SK-MEL-5 (cell line): ENCODE measurements around the gene PRKCE. TPM values are rescaled to one million over a fixed set of nuclear protein-coding genes. Genes with fewer than 3 reads are reported as not detected.
"Not testable (repeated sequence)": the region's sequence is repeated elsewhere in the genome, so short reads cannot be mapped to it uniquely, and the experiment has no call there.

Experiments
- DNase-seq: peaks from one replicate; pipeline ENCODE4 v3.0.0-alpha.2; 2016; ENCODE audit warnings: low read depth, low spot score
- in situ Hi-C: cut with HindIII; loops from 2 replicates; pipeline ENCODE4 v1.10.0; 2016; ENCODE audit warnings: low sequenced_read_pairs, high pct_unique_total_duplicates, low pct_unique_long_range_greater_than_20kb
- total RNA-seq: library from RNA; depleted of rRNA; stranded (reverse); fragments of >200 nt; shearing (Covaris generic); gene quantifications from 2 replicates; pipeline ENCODE4 v1.2.3, GENCODE V29; 2014

PRKCE gene
- total RNA-seq, 1 experiment from 2014 or later = 22.9 TPM

DNA sequence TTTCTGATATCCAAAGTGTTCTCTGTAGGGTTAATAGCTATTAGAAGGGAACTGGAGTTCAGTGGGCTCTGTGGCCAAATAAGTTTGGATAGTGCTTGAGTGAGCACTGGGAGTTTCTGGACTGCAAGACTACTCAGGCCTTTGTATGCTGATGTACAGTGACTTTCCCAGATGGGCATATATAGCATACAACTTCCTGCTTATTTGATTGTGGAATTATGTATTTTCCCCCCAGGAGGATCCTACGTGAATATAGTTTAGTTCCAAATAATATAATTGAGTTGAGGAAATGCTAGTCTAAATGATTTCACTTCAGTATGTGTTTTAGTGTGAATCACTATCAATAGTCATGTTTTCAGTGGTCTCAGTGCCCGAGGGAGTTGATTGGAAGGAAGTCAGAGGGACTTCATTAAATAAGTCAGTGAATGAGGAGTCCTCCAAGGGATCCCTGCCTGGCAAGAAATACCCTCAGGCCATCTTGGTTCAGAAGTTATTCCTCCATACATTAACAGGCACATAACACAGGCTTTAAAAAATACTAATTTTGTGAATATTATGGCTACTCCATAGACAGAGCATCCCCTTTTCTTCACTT is 251.4 kb downstream of the PRKCE start:
- DNase-seq = no peak
- in situ Hi-C loops = no loop called here

DNA sequence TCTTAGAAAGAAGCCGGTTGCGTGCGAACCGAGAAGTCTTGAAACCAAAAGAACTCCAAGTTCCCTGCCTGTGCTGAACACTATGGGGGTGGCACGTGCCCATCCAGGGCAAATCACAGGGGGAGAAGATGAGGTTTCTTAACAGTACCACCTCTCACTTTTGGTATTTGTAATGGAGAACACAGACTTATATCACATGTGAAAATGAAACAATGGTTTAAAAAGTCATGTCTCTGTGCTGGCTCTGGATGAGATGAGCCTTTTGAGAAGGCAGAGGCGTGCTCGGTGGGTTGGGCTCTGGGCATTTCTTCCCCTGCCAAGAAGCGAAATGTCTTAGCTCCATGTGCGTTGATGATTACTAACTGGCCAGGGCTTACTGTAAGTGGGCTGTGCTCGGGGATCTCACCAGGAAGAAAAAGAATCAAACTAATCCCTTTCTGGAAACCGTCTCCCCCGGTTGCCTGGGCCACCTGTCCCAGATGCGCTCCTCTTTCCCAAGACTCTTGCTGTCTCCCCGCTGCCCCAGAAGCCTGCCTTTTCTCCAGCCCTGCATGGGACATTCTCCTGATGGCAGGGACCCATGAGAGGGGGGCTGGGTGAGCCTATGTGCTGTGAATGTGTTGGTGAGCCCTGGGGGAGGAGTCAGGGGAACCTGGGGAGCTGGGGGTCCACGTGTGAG is 252.9 kb downstream of the PRKCE start:
- DNase-seq = no peak
- in situ Hi-C loops = no loop called here

DNA sequence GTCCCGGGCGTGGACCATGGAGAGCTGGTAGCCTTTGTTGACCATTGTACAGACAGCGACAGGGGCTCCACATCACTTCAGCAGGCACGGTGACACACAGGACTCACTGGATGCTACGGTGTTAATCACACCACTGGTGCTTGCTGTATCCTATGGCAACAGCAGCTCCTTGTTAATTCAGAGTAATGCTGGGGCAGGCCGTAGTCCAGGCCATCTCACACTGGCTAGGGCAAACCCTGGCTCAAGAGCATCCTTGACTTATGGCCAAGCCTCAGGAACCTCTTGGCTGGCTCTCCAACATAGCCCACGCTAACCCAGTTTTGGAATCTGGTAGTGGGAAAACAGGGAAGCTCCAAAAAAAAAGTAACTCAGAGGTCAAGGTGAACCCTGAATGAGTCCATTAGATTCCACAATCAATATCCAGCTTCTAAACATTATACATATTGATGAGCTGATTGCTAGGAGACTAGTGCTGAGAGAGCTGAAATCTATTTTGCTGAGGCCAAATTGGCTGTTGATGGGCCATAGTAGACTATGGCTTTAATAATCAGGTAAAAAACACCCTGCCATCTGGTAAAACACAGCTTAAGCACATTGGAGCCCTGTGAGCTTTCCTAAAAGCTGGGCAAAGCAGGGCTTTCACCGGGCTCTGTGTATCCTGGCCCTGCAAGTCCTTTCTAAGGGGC is 253.6 kb downstream of the PRKCE start:
- no peak for DNase-seq
- in situ Hi-C loops = no loop called here

DNA sequence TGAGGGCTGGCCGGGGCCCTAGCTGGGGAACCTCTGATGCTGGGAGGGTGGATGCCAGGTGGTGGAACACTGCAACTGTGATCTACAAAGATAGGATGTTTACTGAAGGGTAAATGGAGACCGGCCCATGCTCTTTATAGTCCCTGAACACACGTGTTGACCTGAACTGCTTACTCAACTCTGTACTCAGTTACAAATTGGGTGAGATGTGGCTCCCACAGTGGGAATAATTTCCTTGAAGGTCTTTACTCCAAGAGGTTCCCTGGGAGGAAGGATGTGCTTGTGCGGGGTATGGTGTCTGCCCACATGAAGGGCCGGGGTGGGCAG is 254.1 kb downstream of the PRKCE start:
- no peak for DNase-seq
- in situ Hi-C loops = no loop called here

DNA sequence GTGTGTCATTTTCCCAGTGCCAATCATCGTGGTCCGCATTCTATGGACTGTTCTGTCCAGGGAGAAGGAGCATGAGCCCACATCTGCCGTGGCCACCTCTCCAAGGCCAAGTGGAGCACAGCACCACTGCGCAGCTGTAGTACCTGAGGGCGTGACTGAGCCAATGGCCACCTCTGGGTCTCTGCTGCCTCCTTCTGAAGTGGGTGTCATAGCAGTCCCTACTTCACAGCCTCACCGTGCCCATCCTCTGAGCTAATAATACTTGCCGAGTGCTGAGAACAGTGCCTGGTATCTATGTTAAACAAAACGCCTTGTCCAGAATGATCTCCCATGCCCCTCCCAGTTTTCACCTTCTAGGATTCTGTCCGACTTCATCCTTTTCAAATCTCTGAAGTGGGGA is 256.1 kb downstream of the PRKCE start:
- no peak for DNase-seq
- in situ Hi-C loops = no loop called here

DNA sequence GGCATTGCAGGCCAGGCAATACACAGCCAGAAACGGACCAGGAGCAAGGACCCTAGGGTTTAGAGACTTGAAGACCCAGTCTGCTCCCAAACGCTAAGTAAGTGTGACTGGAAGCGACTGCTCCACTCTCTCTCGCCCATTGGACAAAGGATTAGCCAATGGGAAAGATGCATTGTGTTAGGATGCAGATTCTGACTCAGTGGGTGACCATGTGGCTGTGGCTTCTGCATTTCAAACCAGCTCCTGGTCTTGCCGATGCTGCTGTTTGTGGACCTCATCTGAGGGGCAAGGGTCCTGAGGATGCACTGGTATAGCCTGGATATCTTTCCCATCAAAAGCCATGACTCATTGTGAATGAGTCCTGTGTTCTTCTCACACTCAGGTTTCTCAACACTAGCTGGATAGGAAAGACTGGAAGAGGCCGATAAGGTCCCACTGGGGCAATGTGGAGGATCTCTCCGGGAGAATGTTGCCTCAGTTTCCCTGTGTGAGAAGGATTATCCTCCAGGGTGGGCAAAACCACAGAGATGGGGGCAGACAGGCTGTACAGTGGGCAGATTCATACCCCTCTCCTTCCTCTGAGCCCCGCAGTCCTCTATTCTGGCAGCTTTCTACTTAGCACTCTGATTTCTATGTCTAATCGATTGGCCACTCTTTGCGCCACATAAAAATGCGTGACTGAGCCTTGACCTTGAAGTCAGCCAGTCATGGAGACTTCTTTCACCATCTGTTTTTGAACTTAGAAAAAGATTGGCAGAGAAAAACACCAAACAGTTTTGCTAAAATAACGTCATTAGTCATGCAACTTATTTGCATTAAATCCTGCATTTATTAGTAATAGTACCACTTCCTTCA is 257.1 kb downstream of the PRKCE start:
- in situ Hi-C loops = no loop called here
- DNase-seq = no peak

DNA sequence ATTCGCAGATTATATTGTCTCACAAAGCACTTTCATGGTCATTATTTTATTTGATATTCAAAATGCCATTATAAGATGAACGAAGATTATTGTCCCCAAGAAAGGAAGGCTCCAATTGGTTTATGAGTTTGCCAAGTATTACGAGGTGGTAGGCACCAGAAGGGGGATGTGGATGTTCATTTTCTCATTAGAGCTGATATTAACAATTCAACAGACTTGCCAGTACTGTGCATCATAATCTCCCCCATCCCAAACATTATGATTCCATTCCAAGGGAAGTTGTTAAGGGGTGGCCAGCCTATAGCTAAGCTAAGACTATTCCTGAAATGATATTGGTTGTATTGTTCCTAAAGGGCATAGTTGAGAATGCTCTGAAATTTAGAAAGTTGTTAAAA is 257.7 kb downstream of the PRKCE start:
- in situ Hi-C loops = no loop called here
- no peak for DNase-seq

DNA sequence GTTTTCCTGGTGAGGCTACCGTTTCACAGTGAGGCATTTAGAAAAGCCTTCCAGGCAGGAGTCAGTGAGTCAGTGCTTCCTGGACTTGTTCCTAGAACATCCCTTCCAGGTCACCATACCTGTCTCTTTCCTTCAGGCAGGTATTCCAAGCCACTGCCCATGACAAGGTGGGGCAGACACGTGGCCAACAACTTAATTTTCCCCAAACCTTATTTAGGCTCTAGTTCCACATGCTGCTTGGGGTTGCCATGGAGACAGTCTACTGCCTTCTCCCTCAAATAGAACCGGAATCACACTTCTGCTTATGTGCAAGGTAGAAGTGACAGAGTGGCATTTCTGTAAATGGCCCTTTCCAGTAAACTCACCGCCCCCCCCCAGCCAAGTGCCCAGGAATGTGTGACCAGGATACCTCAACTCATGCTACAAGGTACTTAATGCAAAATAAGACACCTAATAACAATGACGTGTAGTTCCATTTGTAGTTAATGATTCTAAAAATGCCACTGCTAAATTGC is 258.3 kb downstream of the PRKCE start:
- in situ Hi-C loops = no loop called here
- no peak for DNase-seq

DNA sequence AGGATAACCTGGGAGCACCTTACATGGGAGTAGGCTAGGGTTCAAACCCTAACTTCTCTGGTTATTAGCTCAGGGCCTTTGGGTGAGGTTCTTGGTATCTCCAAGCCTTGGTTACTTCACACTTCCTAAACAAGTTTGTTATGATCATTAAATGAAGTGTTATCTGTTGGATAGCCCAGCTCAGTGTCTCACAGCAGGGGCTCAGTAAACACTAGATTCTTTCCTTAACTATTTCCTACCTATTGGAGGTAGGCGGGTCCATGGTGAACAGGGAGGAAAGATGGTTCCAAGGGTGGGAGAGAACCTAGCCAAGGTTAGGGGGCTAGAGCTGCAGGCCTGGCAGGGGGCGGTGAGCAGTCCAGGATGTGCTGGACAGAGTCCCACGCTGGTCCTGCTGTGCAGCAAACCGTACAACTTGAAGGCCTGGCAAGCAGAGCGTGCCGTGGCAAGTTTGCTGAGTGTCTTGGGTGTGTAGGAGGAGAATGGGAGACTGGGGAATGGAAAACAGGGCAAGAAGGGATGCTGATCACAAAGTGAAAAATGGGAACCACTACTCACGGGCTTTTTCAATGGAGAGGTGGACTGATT is 259.1 kb downstream of the PRKCE start:
- in situ Hi-C loops = no loop called here
- DNase-seq = no peak

DNA sequence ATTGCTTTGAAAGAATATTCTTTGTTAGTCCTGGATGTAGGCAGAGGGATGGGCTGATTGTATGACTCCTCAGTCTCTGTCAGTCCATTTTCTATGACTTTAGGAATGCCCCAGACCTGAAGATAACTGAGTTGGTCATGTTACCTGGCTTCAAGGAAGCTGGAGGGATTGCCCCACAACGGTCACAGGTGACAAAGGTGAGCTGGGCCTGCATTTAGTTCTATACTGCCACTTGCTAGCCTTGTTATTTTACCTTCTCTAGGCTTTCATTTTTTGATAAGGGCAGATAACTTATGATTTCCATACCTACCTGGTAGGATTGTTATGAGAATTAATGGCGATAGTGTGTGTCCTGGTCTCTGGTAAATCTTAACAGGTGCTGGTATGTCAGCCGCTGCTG is 260.1 kb downstream of the PRKCE start:
- in situ Hi-C loops = no loop called here
- DNase-seq = no peak

DNA sequence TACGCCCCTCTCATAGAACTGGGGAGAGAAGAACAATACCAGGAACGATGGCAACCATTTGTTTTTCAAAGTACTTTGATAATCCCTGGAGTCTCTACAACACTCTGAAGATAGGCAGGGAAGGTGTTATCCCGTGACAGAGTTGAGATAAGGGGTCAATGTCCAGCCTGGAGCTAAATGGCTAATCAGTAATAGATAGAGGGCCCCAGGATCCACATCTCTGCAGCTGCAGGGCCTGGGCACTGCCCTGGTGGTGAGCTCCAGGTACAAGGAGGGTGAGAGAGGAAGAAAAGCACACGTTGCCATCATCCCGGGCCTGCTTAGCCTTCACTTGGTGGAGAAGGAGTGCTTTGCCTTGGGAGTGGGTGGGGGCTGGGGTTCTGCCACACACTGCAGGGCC is 260.6 kb downstream of the PRKCE start:
- in situ Hi-C loops = no loop called here
- DNase-seq = no peak

DNA sequence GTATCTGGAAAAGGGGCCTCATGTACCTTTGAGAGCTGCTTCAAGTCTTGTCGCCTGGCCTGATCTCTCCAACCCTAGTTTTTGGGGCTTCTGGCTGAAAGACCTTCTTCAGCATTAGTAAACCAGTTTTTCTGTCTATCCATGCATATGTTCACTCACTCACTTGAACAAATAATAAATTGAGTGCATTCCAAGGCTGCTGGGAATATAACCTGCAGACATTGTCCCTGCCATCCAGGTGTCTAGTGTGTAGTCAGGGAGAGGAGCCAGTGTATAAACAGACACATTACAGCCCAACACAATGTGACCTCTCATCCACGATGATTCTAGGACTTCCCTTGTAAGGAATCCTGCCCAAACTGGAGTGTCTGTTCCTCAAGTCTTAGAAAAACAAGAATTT is 262.1 kb downstream of the PRKCE start:
- in situ Hi-C loops = no loop called here
- no peak for DNase-seq

DNA sequence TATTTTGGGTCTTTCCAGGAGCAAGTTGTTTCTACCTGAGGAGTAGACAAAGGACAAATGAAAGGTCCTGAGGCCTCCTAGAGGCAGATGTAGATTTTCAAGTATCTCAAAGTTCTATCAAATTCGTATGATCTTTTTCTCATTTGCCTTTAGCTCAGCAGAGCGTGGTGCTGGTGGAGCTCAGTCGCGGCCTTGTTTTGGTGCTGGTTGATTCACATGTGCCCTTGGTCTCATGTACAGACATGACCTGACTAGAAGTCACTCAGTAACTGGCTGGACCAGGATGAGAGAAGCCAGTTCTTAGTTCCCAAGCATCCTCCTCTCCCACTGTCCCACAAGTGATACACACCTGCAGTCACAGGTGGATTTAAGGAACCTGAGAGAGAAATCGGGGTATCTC is 264.0 kb downstream of the PRKCE start:
- in situ Hi-C loops = no loop called here
- DNase-seq = no peak

DNA sequence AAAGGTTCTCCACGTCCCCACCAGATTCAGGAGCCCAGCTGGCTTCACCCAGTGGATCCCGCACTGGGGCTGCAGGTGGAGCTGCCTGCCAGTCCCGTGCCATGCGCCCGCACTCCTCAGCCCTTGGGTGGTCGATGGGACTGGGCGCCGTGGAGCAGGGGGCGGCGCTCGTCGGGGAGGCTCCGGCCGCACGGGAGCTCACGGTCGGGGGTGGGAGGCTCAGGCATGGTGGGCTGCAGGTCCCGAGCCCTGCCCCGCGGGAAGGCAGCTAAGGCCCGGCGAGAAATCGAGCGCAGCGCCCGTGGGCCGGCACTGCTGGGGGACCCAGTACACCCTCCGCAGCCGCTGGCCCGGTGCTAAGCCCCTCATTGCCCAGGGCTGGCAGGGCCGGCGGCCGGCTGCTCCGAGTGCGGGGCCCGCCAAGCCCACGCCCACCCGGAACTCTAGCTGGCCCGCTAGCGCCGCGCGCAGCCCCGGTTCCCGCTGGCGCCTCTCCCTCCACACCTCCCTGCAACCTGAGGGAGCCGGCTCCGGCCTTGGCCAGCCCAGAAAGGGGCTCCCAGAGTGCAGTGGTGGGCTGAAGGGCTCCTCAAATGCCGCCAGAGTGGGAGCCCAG is 266.2 kb downstream of the PRKCE start:
- in situ Hi-C loops, DNase-seq: not testable (repeated sequence)

DNA sequence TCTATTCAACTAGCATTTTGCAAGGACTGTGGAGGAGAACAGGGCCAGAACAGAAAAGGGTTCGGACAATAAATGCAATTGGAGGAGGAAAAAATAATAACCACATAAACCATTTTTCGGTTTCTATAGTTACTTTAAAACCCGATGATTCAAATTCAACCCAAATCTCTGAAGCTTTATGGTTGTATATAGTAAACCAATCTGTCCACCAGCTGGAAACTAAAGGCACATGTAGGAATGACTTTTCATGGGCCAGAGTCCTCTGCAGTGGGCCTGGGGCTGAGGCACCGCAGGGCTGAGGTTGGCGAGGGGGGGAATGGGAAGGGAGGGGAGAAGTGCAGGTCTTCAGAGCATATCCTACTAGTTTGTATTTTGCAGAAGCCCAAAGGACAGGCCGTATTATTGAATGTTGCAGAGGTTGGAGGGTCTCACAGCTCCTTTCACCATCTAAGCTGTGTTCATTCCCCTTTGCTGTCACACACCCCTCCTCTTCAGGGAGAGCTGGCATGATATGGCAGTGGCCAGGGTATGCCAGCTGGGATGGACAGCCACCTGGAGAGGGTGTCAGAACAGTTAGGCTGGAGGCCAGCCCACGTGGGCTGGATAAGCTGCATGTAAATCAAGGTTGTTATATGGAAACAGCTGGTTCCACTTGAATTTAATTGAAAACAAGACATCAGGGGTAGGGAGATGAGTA is 267.1 kb downstream of the PRKCE start:
- in situ Hi-C loops = no loop called here
- no peak for DNase-seq

DNA sequence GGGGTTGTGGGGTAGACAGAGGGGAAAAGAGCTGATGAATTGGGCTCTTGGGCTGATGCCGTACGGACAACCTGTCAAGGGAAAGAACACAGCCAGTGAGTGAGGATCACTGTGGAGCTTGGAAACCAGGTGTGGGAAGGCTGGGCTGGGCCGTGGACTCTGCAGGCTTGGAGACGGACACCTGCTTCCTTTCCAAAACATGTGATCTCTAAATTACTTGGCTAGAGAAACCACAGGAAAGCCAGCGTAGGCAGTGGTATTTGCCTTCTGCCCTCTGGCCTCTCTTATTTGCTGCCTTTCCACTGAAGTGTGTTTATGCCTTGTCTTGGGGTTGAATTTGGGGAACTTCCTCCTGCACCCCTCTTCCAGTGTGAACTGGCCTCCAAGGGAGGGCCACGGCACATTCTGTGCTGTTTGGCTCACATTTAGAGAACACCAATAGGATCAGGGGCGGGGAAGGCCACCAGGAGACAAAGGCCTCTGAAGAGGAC is 267.7 kb downstream of the PRKCE start:
- DNase-seq = no peak
- in situ Hi-C loops = no loop called here

DNA sequence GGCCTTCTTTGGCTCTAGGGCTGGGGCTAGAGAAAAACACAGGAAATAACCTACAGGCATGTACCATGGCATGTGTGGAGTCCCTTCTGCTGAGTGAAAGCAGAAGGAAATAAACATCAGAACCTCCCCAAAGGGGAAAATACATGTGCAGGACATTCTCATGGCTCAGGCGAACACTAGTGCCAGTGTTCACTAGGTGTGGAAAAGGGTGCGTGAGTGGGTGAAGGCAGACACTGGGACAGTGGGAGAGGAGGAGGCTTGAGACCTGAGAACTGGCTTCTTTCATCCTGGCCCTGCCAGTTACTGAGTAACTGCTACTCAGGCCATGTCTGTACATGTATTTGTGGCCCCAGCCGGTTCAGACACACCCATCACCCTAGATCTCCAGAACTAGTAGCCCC is 268.2 kb downstream of the PRKCE start:
- no peak for DNase-seq
- in situ Hi-C loops = no loop called here
